ENCODE results near the gene CR2.
"Not testable (repeated sequence)": the region's sequence is repeated elsewhere in the genome, so short reads cannot be mapped to it uniquely, and the experiment has no call there.

The CR2 gene

DNA sequence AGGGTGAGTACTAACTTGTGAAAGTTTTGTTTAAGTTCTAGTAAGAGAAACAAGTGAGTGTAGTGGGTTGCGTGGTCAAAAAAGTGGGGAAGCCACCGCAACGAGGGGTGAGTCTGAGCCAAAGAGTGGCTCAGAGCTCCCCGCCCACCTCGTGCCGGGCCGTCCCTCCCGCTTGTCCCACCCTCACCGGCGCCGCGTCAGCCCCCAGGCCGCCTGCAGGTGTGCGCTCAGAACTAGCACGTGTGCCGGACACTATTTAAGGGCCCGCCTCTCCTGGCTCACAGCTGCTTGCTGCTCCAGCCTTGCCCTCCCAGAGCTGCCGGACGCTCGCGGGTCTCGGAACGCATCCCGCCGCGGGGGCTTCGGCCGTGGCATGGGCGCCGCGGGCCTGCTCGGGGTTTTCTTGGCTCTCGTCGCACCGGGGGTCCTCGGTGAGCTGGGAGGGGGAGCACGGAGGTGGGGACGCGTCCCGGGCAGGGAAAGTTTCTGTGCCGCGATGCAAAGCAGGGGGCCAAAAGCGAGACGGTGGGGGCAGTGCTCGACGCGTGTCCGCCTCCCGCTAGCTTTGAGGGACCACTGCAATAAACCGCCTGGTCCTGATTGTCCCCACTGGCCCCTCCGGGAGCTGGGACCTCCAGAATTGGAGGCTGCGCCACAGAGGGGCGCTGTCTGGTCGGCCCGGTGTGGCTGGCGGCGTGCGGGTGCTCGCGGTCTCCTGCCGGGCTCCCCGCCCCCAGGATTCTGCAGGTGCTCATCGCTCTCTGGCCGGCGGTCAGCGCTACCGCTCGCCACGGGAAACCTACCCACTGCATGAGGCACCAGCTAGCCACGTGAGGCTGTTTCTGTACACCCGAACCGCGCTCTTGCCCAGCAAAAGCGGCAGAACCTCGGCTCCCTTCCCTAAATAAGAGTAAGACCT lies at the start of gene CR2:
Gene CR2 (plus strand): TSS at position 283 of the 919 bp plus-strand sequence. CDS start 91 bp downstream, at position 374.
- peak; percentile 0 to 75 (median 61) for DNase-seq

DNA sequence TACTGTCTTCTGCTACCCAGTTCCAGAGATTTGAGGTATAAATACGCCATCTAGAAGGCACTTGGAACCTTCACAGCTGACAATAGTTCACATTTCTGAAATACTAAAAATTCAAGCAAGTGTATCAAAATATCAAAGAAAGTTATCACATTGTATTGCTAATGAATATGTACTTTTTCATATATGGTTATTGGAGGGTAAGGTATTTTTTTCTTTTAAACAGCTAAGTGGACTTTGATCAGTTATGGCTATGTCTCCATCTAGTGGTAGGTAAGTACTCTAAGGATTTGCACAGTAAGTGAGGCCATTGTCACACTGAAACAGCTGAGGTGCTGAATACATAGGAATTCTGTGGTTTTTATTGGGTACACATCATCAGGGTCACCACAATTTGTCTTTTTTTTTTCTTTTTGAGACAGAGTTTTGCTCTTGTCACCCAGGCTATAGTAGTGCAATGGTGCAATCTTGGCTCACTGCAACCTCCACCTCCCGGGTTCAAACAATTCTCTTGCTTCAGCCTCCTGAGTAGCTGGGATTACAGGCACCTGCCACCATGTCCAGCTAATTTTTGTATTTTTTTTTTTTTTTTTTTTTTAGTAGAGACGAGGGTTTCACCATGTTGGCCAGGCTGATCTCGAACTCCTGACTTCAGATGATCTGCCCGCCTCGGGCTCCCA lies 49.1 kb upstream of the CR2 start:
- peak; percentile 7 to 77 (median 31) for DNase-seq

DNA sequence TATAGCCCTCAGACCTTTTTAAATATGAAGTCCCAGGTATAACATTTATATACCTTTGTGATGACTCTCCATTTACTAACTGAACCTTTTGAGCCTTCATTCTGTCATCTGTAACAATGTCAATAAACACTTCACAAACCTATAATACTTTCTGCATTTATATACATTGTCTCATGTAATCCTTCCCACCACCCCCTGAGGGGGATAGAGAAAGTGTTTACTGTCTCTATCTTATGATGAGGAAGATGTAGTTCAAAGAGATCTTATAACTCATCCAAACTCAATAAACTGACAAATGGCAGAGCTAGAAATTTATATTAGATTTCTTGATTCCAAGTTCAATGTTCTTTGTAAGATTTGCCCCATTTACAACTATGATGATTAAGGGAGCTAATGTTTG lies 48.3 kb upstream of the CR2 start:
- DNase-seq = no peak

DNA sequence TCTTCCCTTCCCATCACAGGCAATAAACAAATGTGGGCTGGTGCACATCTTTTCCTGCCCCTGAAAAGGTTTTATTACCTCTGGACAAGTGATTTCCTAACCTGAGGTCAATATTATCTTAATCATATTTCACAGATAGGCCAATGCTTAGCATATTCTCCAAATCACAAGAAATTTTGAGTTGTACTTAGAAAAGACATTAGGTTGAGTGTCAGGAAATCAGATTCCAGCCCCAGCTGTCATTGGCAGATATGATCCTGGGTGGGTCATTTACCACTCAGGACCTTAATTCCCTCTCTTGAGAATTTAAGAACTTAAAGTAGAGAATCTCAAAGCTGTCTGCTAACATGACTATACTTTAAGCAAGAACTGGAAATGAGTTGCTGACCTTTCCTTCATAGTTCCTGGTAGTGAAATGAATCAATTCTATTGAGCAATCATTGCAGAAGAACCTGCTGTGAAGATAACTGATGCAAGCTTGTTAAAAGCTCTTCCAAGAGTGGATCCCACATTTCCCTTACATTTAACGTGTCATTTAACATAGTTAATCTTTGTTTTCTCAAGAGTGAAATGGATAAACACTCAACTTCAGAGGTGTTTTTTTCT lies 46.4 kb upstream of the CR2 start:
- DNase-seq = peak in 2 of 3 experiments; percentile 14 to 29

DNA sequence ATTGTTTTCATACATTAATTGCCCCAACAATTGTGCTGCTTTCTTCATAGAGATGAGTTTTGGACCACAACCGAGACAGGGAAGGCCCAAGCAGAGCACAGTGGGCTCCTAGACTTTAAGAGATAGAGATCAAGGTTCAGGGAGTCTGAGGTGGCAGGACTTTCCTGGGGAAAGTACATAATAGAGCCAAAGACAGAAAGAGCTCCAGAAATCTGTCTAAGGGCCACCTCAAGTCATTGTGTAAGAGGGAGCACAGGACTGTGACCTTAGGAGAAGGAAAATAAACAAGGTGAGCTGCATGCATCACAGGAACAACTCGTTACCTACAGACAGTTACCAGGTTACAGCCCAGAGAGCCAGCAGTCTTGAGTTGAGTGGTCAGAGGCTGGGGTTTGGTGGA lies 41.3 kb upstream of the CR2 start:
- no peak for DNase-seq

DNA sequence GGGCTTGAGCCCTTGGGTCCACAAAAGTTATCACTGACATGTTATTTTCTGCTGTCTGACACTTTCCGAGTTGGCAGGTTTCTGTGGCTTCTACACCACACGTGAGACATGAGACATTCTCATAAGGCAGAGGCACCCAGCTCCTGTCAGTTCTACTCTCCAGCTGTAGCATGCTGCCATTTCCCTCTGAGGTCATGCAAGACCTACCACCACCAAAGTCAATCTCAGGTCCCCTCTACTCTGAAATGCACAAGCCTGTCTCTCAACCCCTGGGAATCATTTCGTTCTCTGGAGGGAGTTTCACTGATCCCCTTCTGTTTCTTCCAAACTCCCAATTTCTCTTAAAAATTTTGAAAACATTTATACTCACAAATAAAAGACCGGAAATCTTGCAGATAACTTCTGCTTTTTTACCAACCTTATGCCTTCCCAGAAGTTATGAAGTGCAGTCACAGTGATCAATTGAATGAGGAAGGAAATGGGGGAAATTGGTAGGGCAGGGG lies 39.5 kb upstream of the CR2 start:
- no peak for DNase-seq

DNA sequence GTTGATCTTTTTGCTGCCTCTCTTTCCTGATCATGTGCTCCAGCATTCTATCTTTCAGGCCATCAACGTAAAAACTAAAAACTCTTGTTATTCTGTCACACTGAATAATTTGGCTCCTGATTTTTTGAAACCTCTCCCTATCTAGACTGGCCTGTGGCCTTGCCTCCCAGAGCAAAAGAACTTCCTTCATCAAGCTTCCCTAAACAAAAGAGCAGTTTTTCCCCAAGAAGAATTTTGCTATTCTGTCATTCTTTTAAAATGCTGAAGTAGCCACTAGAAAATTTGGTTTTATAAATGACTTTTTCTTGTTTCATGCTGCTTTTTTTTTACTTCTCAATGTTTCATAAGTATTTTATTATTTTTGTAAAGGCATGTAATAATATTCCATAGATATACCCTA lies 37.1 kb upstream of the CR2 start:
- DNase-seq = no peak

DNA sequence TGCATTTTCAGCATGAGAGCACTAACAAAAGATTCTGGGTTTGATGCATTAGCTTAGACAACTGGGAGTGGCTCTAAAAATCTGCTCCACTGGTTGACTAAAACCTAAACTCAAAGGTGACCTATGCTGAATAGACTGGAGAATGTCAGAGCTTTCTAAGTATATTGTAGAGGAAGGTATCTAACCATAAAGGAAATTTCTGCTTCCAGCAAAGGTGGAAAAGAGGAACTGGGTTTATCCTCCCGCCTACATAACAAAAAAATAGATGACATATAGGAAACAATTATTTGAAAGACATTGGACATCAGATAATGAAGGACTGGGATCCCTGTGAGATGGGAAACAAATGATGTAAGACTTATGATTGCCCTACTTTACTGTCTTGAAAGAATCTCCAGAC lies 35.8 kb upstream of the CR2 start:
- DNase-seq = no peak

DNA sequence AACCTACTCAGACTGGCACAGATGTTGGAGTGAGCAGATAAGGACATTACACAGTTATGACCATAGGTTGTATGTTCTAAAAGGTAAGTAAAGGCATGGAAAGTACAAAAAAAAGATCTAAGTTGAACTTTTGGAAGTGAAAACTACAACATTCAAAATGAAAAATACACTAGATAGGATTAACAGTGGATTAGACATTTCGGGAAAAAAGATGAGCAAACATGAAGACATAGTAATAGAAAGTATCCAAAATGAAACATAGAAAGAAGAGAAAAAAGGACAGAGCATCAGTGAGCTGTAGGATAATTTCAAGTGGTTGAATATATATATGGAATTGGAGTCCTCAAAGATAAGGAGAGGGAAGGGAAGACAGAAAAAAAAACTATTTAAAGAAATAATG lies 34.0 kb upstream of the CR2 start:
- DNase-seq = no peak

DNA sequence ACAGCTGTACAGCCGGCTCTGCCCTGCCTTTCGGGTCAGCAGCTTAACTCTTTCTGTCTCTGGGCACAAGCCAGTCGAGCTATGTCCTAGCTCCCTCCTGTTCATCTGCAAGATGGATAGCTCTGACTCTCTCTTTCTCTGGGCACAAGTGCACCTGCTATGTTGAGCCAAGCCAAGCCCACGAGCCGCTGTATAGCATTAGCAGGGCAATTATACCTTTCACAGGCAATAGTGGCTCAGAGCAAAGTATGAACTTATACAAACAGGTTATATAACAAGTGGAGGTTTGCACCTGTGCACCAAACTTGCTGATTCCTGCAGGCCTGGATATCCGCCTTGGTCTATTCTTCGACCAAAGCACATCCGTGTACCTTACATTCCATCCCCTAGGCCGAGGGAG lies 33.0 kb upstream of the CR2 start:
- no peak for DNase-seq

DNA sequence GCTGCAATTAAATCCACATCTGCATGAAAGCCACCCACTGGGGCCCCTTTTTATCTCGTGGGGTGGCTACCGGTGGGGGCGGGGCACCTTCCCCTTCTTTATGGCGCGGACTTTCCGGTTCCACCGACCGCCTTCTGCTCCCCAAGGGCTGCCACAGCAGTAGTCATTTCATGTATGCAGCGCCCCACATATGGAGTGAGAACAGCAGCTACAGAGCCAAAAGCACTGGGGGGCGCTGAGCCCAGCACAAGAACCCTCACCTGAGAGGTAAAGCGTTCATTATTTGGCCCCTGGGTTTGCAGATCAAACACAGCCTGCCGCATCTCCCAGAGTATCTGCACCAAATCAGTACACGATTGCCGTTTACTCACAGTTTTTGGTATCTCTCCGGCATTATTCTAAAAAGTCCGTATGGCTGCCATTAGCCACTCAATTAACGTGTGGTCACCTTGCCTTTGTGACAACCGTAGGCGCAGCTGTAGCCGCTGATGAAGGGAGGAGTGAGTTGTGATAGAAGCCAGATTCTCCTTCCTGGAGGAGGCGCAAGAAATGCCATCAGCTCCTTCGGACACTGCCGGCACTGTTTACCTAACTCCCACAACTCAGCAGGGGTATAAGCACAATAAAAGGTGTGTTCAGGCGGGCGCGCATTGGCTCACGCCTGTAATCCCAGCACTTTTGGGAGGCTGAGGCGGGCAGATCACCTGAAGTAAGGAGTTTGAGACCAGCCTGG lies 30.4 kb upstream of the CR2 start:
- DNase-seq = no peak

DNA sequence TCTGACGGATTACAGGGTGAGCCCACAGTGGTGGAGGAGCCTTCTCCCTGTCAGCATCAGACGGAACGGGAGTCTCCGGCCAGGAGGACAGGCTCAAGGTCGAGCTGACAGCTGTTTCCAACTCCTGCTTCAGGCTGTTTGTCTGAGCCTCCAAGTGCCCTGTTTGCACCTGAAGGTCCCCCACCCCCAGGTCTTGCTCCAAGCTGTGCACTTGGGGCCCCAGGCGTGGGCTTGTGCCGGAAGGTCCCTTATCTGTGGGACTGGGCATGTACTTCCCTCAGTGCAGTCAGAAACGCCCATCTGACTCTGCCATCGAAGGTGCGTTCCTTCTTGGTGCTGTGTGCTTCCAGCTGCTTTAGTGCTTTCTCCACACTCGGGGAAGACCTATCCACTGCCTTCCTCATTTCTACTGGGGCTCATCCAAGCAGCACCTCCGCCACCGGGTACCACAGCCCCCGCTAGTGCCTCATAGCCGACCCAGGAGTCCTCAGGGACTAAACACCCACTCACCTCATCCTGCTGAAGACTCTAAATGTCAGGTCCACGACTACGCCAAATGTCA lies 29.5 kb upstream of the CR2 start:
- DNase-seq = no peak

DNA sequence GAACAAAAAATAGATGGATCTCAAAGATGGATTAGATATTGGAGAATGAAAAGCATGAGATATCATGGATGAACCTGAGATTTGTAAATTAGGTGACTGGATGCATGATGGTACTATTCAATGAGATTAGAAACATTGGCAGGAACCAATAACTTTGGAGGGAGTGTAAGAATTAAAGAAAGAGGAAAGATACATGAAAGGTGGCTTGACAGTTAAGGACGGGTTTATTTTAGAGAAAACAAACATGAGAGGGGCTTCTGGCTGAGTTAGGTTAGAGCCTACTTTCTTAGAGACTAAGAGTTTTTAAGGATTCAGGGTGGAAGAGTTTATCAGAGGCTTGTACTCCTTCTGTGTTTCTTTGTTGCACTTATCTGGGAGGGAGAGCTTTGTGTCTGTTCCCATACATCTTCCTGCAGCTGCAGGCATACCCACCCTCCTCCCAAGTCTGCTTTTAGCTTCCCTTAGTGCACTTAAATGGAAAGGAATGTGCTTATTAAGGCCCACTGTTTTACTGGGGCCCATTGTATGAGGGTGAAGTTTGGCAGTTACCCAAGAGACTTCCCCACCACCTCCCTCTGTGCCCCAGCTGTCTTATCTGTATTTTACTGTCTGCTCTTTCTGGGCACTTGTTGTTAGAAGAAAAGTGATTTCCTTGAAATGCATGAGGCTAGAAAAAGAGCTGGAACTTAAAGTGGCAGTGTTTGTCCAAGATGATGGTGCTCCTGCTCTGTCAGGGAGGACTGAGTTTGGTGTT lies 26.1 kb upstream of the CR2 start:
- no peak for DNase-seq

DNA sequence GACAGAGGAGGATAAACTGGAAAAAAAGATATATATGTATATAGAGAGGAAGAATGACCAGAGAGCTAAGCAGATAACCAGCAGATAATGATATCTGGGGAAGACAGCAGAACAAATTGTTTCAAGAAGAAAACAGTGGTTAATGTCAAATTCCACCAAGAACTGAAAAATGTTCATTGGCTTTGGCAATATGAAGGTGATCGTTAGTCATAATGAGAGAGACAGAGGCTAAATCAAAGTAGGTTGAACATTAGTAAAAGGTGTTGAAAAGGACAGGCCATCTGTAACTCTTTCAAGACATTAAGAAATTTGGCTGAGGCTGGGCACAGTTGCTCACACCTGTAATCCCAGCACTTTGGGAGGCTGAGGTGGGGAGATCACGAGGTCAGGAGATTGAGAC lies 25.3 kb upstream of the CR2 start:
- no peak for DNase-seq

DNA sequence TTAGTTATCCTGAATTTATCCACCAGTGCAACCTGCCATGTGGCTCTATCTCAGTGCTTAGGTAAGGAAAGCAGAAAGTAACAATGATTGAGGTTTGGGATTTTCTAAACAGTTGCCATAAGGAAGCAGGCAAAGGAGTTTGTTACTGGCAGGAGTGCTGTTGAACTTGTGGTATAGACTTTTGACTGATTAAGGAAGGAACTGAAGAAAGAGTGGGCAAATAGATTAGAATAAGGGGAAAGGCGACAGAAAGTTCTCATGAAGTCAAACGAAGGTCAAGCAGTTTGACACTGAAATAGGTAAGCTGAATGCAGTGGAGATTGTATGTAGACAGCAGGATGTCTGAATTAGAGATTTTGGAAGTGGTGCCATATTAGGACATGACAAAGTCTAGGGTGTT lies 24.2 kb upstream of the CR2 start:
- DNase-seq = no peak

DNA sequence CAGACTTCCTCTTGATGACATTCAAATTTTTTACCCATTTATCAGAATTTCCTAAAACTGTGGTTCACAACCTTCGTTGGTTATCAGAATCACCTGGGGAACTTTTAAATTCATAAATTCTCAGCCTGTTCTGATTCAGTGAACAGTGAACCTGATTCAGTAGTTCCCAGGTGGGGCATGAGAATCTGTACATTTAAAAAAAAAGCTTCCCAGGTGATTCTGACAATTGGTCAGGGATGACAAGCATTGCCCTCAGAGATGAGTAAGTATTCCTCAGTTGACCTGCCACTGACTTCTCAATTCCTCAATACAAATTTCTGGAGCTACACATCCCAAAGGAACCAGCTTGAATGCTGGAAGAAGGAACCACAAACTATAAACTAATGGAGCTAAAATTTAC lies 23.5 kb upstream of the CR2 start:
- DNase-seq = no peak

DNA sequence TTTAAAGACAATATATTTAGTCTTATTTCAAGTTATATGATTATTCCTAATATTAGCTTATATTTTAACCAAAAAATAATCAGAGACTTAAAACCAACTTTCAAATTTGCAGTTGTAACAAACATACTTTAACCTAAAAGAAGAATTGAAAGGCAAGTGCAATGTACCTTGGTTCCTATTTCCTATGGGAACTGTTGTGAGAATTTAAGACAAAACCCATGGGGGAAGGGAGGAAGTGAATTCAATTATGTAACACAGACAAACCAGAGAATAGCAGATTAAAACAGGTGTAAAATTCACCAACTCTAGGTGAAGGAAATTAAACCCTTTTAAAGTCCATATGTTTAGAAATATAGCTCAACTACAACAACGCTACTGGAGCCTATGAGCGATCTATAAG lies 22.6 kb upstream of the CR2 start:
- DNase-seq = no peak

DNA sequence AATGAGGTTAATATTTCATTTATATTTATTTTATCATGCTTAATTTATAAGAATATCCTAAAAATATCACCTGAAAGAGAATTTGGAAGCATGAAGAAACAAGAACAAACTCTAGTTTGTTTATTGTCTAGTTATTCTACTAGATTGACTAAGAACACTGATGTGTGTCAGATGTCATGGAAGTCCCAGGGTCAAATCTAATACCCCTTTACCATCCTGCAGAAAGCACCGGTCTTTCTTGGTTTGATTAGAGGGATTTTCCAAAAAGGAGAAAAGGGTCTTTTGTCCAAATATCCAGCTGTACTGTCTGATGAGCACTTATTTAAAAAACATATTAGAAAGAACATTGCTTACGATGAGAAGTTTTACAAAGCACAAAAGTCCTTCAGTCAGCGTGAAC lies 20.7 kb upstream of the CR2 start:
- DNase-seq = no peak

DNA sequence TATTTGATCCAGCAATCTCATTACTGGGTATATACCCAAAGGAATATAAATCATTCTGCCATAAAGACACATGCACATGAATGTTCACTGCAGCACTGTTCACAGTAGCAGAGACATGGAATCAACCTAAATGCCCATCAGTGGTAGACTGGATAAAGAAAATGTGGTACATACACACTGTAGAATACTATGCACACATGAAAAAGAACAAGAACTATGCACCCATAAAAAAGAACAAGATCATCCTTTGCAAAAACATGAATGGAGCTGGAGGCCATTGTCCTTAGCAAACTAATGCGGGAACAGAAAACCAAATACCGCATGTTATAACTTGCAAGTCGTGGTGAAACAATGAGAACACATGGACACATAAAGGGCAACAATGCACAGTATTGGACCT lies 17.4 kb upstream of the CR2 start:
- not testable (repeated sequence) for DNase-seq

DNA sequence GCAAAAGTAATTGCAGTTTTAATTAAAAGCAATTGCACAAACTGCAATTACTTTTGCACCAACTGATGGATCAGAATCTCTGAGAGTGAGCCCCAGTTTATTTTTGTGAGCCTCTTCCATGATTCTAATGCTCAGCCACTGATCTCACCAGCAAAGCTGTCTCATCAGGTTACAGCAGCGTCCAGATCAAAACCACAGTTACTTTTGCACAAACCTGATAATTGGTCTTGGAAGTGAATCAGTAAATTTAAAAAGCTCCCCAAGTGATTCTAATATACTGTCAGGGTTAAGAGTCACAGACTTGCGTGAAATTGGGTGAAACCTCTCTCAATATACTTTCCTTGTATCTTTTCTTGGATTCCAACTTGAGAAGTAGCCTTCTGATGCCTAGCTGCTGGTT lies 13.5 kb upstream of the CR2 start:
- no peak for DNase-seq

DNA sequence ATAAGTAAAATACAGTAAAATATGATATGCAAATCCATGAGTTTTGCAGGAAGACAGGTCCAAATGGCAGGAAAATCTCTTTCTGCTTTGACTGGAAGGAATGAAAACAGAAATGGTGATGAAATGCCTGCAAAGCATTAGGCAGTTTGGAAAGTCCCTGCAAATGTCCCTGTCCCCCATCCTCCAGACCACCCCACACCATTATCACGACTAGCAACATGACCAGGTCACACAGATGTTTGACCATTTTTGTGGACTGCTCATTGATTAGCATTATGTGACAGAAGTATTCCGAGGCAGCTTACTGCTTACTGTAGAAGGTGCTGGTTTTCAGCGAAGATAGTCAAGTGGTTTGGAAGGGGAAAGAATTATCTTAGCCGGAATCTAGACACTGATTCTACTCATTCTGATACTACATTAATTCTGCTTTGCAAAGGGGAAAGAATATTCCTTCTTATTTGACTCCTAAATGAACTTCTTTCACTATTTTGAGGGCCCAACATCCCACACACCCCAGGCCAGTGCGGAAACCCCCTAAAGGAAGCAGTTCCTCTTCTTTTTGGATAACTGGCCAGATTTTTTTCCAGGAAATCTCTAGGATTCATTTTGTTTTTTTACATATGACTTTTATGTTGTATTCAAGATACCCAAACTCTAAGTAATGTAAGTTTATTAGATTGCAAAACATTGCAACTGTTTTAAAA lies 9.5 kb upstream of the CR2 start:
- no peak for DNase-seq

Measured in NCI-H1417 (cell line).